Activated CD4-positive, alpha-beta T cell treated with anti-CD3 and anti-CD28 coated beads, Interleukin-2, amount 50 U/mL, for 1 hour (primary cell): ENCODE data around the gene FBLIM1.

ENCODE experiments used
- DNase-seq: peaks from one replicate; pipeline ENCODE4 v3.0.0-alpha.2; 2020

FBLIM1 gene, protein sequence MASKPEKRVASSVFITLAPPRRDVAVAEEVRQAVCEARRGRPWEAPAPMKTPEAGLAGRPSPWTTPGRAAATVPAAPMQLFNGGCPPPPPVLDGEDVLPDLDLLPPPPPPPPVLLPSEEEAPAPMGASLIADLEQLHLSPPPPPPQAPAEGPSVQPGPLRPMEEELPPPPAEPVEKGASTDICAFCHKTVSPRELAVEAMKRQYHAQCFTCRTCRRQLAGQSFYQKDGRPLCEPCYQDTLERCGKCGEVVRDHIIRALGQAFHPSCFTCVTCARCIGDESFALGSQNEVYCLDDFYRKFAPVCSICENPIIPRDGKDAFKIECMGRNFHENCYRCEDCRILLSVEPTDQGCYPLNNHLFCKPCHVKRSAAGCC

DNA sequence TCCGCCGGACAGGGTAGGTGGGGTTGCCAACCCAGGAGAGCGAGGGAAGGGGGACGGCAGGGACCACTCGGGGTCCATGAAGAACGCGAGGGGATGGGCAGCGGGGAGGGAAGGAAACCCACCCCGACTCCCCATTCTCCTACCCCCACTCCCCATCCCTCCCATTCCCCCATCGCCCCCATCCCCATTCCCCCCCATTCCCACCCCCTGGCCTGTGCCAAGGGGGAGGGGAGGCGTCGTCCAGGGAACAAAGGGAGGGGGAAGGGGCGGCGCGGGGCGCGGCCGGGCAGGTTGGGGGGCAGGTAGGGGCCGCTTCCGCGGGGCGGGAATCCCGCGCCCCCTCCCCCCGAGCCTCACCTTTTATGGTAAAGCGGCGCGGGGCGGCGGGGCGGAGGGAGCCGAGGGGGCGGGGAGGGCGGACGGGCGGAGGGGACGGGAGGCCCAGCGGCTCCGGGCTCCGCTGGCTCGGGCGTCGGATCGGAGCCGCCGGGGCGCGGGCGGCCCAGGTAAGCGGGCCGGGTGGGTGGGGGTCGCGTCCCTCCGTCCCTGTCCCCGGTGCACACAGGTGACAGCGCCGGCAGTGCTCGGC, at the start of gene FBLIM1:
Gene FBLIM1 (plus strand): TSS at position 453 of the 589 bp plus-strand sequence. CDS start 6,189 bp downstream, outside the sequence.
- no peak for DNase-seq

DNA sequence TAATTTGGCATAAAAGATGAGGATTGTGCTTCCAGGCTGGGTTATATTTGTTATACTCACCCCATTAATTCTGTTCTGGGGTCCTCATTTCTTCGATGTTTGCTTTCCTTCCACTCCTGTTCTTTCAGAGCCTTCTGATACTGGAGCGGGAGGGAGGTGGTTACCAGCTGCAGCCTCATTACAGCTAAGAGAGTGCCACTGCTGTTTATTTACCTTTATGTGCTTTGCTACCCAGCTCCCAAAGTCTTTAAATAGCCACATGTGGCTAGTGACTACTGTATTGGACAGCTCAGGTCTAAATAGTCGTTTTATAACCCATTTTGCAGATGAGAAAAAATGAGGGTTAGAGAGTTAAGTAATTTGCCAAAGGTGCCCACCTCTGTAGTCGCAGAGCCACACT, 49.4 kb upstream of the FBLIM1 start:
- no peak for DNase-seq

DNA sequence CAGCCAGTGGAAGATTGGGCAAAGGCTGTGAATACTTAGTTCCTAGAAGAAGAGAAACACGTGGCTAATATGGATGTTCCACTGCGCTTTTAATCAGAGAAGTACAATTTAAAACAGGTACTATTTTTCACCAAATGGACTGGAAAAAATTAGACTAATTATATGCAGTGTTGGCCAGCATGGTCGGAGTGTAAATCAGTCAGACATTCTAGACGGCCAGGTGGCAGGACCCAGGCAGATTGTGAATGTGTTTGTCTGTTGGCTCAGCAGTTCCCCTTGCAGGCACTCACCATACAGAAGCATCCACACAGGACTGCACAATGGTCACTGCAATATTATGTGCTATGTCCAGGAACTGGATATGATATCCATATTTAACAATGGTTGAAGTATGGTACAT, 46.4 kb upstream of the FBLIM1 start:
- no peak for DNase-seq

DNA sequence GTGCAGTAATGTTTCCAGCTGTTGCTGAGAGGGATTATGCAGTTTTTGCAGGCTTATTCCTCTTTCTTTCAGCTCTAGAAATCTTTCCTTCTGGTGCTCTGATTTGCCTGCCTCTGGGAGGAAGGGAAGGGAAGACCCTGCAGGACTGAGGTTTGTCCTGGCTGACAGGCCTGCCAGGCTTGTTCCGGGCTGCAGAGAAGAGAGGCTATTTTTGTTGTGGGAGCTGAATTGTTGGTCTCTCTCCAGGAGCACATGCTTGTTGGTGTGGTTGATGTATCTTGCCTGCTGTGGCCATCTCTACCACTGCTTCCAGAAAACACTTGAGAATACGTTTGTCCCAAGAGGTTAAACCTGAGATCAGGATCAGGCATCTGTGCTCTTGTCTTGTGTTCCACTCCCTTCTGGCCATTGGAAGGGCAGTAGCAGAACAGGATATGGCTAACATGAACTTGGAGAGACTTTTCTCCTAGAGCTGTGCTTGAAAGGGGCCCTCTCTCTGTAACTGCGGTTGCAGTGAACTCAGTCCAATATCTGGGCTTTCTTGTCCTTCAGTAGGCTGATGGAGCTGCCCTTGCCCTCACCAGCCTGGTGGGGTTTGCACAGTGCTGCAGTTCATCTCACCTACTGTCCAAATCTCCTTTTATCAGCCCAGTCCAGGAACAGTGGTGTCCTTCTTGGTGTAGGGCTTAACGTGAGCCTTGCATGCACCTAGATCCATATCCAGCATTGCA, 44.0 kb upstream of the FBLIM1 start:
- no peak for DNase-seq

DNA sequence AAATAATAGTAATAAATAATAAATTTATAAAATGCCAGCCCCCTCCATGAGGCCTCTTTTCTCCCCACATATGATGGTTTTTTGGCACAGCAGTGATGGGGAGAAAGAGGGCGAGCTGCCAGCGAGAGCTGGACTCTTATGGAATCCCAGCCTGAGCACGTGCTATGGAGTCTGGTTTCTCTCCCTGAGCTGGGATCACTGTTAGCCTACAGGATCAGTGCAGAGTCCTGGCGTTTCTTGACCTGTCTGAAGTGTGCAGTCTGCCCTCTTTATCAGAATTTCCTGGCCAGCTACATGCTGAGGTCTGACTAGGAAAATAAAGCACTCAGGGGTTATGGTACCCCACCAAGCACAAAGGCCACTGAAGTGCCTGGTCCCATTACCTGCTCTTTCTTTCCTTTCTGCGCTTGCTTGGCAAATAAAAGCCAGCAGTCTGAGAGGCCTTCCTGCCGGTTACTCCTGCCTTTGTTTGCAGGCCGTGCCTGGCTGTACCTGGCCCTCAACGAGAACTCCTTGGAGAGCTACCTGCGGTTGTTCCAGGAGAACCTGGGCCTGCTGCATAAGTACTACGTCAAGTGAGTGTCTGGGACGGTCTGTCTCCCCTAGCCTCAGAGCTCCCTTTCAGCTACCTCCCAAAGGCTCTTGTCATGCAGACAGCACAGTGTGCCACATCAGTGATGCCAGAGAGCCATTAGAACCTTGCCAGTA, 41.0 kb upstream of the FBLIM1 start:
- DNase-seq = no peak

DNA sequence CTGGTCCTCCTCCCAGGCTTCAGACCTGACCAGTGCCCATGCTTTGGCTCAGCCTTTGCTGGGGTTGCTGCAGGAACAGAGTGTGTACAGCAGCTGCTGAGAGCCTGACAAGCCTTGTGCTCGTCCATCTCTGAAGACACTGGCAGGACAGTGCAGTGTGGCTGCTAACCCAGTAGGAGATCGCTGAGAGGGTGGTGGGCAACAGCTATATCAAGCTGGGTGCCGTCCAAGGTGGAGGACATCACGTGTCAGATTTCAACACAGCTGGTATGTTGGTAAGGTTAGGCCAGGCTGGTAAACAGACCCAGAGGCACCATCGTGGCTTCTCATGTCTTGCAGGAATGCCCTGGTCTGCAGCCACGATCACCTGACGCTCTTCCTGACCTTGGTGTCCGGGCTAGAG, 40.4 kb upstream of the FBLIM1 start:
- no peak for DNase-seq

DNA sequence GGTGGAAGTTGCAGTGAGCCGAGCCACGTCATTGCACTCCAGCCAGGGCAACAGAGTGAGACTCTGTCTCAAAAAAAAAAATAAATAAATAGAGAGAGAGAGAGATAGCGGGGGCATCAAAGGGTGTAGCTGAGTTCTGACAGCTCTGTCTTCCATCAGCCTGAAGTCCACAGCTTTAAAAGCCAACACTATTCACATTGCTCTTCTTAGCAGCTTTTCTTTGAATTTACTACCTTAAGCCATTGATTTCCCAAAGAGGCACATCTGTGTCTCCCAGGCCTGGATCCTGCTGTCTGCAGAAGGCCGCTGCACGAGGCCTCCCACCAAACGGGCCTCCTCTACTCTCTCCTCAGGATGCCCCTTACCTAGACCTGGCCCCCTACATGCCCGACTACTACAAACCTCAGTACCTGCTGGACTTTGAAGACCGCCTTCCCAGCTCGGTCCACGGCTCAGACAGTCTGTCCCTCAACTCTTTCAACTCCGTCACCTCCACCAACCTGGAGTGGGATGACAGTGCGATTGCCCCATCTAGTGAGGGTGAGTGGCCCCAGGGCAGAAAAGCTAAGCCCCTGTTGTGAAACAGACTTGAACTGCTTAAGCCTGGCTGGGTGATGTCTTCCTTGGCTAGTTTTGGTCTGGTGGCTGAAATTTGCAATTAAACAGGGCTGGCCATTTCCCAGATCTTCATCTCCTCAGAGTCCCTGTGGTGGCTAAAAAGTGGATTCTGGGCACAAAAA, 39.0 kb upstream of the FBLIM1 start:
- DNase-seq = no peak

DNA sequence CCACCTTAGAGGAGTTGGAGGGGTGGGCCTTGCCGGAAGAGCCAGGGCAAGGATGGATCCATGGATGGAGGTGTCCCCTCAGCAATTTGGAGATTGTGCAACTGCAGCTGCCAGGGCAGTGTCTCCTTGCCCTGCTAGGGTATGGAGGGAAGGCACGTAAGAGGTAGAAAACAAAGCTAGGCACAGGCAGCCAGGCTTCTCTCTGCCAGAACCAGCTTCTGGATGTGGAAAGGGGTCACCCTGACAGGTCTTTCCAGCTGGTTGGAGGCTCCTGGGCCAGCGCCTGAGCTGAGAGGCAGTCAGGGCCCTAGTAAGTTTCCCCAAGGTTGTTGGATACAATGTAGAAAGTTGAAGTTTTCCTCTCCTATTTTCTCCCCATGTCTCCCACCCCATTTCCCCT, 37.7 kb upstream of the FBLIM1 start:
- no peak for DNase-seq

DNA sequence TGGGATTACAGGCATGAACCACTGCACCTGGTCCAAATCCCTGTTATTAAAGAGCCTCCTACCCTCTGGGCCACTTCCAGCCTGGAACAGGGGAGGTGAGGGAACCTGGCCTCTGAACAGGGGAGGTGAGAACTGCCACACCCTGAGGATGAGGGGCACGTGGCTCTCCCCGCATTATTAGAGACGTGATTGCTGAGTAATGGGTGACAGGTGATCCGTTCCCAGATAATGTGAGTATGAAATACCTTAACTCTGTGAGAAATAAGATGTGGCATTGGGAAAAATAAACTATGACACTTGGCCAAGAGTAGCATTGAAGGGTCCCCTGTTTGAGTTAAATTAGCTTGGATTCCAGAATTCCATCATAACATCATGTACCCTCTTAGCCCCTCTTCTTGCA, 36.2 kb upstream of the FBLIM1 start:
- no peak for DNase-seq

DNA sequence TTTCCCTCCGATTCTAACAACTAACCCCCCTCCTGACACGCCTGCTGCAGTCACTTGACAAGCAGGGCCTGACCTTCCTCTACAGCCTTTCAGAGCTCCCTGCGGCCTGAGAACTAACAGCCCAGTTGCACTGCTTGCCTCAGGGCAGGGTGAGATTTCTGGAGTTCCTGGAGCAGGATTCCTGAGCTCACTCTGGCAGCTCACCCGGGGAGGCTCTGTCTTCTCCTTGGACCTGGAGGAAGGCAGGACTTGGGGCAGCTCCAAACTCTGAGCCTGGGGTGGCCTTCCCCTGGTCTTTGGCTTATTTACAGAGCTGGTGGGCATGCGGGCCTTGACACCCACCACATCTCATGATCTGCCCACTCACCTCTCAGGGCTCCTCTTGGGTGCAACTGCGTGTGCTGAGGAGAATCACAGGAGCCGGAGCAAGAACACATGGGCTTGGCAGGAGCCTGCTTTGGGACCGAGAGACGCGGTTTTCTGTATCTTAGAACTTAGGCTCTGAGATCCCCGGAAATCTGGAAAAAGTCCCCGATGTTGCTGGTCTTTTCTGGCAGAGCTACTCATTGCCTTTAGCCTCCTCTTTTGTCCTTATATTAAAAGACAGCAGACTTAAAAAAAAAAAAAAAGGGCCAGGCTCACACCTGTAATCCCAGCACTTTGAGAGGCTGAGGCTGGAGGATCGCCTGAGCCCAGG, 35.6 kb upstream of the FBLIM1 start:
- no peak for DNase-seq

DNA sequence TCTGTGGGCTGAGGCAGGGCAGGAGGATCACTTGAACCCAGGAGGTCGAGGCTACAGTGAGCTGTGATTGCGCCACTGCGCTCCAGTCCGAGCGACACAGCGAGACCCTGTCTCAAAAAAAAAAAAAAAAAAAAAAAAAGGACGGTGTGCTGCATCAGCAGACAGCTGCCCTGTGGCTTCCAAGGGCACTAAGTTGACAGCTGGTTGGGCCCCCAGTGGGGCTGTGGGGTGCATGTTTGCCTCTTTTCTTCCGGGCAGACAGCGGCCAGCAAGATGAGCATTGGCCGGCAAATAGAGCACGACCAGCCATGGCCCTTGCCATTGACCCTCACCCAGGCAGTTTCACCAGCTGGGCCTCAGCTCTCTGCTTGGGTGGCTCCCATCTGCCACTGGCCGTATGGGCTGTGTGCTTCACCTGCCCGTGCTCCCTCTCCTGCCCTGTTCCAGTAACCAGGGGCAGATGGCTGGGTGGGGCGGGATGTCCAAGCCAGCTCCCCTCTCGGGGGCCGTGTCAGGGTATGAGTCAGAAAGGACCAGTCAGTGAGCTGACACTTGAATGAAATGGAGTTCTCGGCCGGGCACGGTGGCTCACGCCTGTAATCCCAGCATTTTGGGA, 34.9 kb upstream of the FBLIM1 start:
- DNase-seq = no peak

DNA sequence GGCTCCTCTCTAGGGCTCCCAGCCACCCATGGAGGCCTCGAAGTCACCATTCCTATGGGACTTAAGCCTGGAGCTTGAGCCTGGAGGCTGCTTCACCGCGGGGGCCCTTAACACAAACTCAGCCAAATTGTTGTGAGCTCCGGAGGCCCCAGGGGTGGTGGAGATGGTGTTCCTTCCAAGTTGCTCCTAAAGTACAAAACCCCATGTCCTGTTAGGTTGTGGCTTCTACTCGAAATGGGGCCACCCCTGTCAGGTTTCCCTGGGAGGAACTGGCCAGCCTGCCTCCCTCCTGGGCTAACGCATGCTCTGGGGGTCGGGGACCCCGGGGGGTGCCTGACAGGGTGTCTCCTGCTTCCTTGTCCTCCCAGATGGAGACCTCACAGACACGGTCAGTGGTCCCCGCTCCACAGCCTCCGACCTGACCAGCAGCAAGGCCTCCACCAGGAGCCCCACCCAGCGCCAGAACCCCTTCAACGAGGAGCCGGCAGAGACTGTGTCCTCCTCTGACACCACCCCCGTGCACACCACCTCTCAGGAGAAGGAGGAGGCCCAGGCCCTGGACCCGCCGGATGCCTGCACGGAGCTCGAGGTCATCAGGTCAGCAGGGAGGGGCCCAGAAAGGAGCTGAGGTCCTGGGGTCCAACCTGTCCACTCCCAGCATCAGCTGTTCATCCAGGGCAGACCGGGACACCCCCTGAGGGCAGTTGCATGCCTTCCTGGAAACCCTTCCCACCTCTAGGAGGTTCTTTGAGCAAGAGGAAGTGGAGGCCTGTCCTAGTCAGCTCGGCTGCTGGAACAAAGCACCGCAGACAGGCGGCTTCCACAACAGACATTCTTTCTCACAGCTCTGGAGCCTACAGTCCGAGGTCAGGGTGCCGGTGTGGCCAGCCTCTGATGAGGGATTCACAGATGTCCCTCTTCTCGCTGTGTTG, 33.4 kb upstream of the FBLIM1 start:
- no peak for DNase-seq

DNA sequence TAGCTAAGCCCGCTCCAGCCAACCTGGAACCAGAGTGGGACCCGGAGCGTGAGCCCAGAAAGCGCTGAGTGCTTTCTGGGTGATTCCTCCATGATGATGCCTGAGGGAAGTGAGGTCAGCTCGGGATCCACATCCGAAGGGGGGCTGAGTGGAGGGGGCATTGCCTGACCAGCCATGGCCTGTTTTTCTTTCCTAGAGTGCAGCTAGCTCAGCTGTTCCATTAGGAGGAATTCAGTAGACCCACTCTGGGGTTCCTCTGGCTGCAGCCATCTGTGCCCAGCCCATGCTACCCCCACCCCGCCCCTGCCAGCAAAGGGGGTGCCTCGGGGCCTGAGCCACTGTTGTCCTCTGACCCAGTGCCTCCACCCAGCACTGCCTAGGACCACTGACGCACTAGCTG, 32.1 kb upstream of the FBLIM1 start:
- no peak for DNase-seq

DNA sequence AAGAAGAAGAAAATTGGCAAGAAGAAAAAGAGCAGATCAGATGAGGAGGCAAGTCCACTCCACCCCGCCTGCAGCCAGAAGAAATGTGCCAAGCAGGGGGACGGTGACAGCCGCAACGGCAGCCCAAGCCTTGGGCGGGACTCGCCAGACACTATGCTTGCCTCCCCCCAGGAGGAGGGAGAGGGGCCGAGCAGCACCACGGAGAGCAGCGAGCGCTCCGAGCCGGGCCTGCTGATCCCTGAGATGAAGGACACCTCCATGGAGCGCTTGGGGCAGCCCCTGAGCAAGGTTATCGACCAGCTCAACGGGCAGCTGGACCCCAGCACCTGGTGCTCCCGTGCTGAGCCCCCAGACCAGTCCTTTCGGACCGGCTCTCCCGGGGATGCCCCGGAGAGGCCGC, 31.6 kb upstream of the FBLIM1 start:
- DNase-seq = no peak

DNA sequence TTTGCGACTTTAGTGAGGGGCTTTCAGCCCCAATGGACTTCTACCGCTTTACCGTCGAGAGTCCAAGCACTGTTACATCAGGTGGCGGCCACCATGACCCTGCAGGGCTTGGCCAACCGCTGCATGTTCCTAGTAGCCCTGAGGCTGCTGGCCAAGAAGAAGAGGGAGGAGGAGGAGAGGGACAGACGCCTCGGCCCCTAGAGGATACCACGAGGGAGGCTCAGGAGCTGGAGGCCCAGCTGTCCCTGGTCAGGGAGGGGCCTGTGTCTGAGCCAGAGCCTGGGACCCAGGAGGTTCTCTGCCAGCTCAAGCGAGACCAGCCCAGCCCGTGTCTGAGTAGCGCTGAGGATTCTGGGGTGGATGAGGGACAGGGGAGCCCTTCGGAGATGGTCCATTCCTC, 31.2 kb upstream of the FBLIM1 start:
- no peak for DNase-seq

DNA sequence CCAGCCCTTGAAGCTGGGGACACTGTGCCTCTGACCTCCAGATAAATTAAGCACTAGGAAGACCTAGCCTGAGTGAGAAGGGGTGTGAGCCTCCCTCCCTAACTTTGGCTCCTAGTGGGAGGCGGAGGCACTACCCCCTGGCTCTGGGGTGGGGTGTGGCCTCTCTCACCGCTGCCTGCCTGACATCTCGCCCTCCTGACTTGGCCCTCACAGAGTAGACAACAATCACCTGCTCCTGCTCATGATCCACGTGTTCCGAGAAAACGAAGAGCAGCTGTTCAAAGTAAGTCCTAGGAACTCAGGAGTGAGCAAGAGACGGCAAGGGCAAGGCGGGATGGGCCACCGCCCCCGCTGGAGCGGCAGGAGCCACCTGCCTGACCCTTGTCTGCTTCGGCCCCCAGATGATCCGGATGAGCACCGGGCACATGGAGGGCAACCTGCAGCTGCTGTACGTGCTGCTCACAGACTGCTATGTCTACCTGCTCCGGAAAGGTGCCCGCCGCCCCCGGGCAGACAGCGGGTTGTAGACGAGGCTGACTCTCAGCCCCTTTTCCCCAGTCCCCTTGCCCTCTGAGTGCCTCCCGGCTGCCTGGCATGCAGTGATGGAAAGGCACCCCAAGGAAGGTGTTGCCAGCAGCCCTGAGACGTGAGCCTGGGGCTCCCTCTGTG, 30.6 kb upstream of the FBLIM1 start:
- no peak for DNase-seq

DNA sequence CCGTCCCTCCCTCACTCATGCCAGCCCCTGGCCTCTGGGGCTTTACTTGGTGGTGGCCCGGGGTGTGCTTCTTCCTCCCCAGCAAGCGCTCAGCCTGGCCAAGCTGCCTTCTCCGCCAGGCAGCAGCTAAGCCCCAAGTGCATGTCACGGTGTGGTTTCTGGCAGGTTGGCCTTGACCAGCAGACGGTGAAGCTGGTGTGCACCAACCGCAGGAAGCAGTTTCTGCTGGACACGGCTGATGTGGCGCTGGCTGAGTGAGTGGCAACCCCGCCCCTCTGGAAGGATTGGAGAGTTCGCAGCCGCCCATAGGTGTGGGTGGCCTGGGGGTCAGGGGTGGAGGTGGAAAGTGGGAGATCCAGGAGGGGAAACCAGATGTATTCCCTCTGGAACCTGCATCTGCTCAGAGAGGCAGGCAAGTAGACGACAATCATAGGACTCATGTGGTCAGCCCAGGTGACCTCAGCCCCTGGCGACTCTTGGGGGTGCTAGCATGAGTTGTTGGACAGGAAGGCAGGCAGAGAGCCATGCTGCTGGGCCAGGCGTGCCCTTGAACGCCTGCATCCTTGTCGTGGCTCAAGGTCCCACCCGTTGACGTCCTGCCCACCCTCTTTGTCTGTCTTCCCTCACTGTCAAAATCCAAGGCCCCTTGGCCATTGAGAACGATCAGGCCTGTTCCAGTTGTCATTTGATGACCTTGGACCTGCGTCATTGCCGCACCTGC, 29.5 kb upstream of the FBLIM1 start:
- no peak for DNase-seq

DNA sequence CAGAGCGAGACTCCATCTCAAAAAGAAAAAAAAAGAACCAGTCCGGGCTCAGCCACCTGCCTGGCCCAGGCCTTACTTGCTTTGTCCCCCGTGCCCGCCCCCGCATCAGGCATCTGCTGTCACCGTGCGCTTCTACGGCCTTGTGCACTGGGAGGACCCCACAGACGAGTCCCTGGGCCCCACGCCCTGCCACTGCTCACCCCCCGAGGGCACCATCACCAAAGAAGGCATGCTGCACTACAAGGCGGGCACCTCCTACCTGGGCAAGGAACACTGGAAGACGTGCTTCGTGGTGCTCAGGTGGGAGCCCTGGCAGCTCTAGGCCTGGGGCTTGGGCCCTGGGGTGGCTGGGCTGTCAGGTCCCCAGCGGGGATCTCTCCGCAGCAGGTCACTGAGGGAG, 28.2 kb upstream of the FBLIM1 start:
- DNase-seq = no peak

DNA sequence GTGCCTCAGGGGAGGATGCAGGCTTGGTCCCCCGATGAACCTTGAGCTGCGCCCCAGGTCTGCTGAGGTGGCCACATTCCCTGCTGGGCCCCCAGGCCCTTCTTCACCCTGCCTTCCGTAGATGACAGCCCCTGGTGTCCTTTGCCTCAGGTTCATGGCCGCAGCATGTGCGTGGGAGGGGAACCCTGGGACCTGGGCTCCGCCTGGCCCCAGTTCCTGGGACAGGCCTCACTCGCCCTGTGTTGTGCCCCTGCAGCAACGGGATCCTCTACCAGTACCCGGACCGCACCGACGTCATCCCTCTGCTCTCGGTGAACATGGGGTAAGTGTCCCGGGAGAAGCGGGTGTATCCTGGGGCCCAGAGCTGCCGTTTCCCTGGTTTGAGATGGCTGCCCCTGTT, 27.7 kb upstream of the FBLIM1 start:
- no peak for DNase-seq
